Upper lobe of right lung (tissue), 1 donor: ENCODE data around the gene MAB21L2. TPM values are rescaled to one million over a fixed set of nuclear protein-coding genes. Genes with fewer than 3 reads are reported as not detected.

Source experiments
- ATAC-seq: fragments of 200-7000 bp; cut with Tn5 transposase; one replicate; pipeline ENCODE4 v1.9.1; 2020; ENCODE audit warnings: mild to moderate bottlenecking, moderate library complexity
- DNase-seq: peaks from one replicate; pipeline ENCODE4 v3.0.0-alpha.2; 2020
- H3K27ac ChIP-seq: fragments of 200-600 bp; one replicate; pipeline ENCODE4 v1.8.0; 2022
- H3K27me3 ChIP-seq: fragments of 200-600 bp; one replicate; pipeline ENCODE4 v1.8.0; 2022; ENCODE audit warnings: mild to moderate bottlenecking
- H3K36me3 ChIP-seq: fragments of 200-600 bp; one replicate; pipeline ENCODE4 v1.8.0; 2022
- H3K4me1 ChIP-seq: fragments of 200-600 bp; one replicate; pipeline ENCODE4 v1.8.0; 2022
- H3K4me3 ChIP-seq: fragments of 200-600 bp; one replicate; pipeline ENCODE4 v1.8.0; 2022; ENCODE audit warnings: mild to moderate bottlenecking
- H3K9me3 ChIP-seq: fragments of 200-600 bp; one replicate; pipeline ENCODE4 v1.8.0; 2022
- CTCF ChIP-seq: fragments of 200-600 bp; IDR thresholded peaks from one replicate; pipeline ENCODE4 v1.8.0; 2022; ENCODE audit warnings: antibody characterized with exemption
- intact Hi-C: fragments of 100-400 bp; cut with DNase I; formaldehyde crosslinking; loops from one replicate; pipeline ENCODE4 v1.11.0; 2022
- total RNA-seq: library from RNA; stranded (reverse); fragmentation: NEBNext Ultra II Directional; extraction: Animal tissue kit (Norgen Biotek cat#: 25700); gene quantifications from one replicate; pipeline ENCODE4 v1.2.1, GENCODE V29; 2021
- donor health status: DM: no; HTN: yes; CAD: no; lungs with severe emphysema.

Gene MAB21L2
- total RNA-seq, 1 donor from 2014 or later, result not detected

GRCh38 chr4:150582873-150583286, 929 bp downstream of the MAB21L2 start:
- DNase-seq (no peak), ATAC-seq (peak; percentile 17)
- no peaks in the 10 kb centered on the region for H3K36me3 ChIP-seq
- H3K4me1 ChIP-seq, result no peaks in the 10 kb centered on the region
- intact Hi-C loops, result no loop called here
- H3K27ac ChIP-seq, result no peak overlapping the region
- no peak for TF ChIP-seq CTCF
- no peaks in the 10 kb centered on the region for H3K27me3 ChIP-seq
- no peaks in the 10 kb centered on the region for H3K9me3 ChIP-seq
- H3K4me3 ChIP-seq, result peak overlapping the region; percentile 26

GRCh38 chr4:150583287-150584110, 1.5 kb downstream of the MAB21L2 start:
- Histone ChIP-seq H3K4me3 (peak overlapping the region; percentile 26), H3K4me1 (no peaks in the 10 kb centered on the region), H3K9me3 (no peaks in the 10 kb centered on the region), H3K27ac (no peak overlapping the region), H3K36me3 (no peaks in the 10 kb centered on the region), H3K27me3 (no peaks in the 10 kb centered on the region)
- ATAC-seq (peak; percentile 35), DNase-seq (no peak)
- TF ChIP-seq CTCF, result no peak
- intact Hi-C loops, result no loop called here

GRCh38 chr4:150584111-150584915, 2.4 kb downstream of the MAB21L2 start:
- H3K27me3 ChIP-seq, result no peaks in the 10 kb centered on the region
- TF ChIP-seq CTCF, result no peak
- no peak for DNase-seq
- H3K9me3 ChIP-seq, result no peaks in the 10 kb centered on the region
- no peak overlapping the region for H3K4me3 ChIP-seq
- H3K4me1 ChIP-seq, result no peaks in the 10 kb centered on the region
- H3K27ac ChIP-seq, result no peak overlapping the region
- ATAC-seq, result no peak
- no peaks in the 10 kb centered on the region for H3K36me3 ChIP-seq
- intact Hi-C loops, result no loop called here

- Histone ChIP-seq H3K9me3 (no peaks in the 10 kb centered on the region), H3K4me1 (no peaks in the 10 kb centered on the region), H3K36me3 (peaks cover 4% of the 10 kb centered on the region), H3K27me3 (no peaks in the 10 kb centered on the region), H3K4me3 (no peak overlapping the region), H3K27ac (no peak overlapping the region)
- intact Hi-C loops, result no loop called here
- TF ChIP-seq CTCF, result no peak
- DNase-seq (no peak), ATAC-seq (no peak)
These were observed 3.7 kb downstream of the MAB21L2 start for GRCh38 chr4:150585611-150586010.

GRCh38 chr4:150586162-150586810, 4.3 kb downstream of the MAB21L2 start:
- H3K9me3 ChIP-seq, result no peaks in the 10 kb centered on the region
- H3K4me3 ChIP-seq, result no peak overlapping the region
- H3K27me3 ChIP-seq, result no peaks in the 10 kb centered on the region
- H3K27ac ChIP-seq, result no peak overlapping the region
- no peak for ATAC-seq
- no peak for DNase-seq
- intact Hi-C loops, result no loop called here
- H3K4me1 ChIP-seq, result no peaks in the 10 kb centered on the region
- peaks cover 4% of the 10 kb centered on the region for H3K36me3 ChIP-seq
- TF ChIP-seq CTCF, result no peak
